Measurements from ENCODE around the gene RGS6. TPM values are rescaled to one million over a fixed set of nuclear protein-coding genes. Genes with fewer than 3 reads are reported as not detected.

The RGS6 gene
- total and polyA plus RNA-seq, 2 of the 4 experiments (the other 2 are of a cell fraction) = not detected

DNA sequence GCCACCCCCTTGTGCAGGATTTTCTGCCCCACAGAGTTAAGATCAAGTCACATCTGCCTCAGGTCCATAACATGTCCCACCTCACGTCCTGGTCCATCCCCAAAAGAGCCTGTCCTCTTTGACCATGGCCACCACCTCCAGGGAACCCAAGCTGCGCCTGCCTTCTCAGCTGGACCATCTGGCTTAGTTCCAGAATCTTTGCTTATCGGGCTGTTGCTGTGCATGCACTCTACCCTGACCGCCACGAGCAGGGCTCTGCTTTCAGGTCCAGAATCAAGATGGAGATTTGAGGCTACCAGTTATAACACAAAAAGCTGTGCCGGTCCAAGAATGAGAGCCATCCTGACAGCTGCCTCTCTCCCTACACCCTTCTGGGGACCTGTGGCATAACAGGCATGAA lies 635.0 kb downstream of the RGS6 start:
- H3K27me3 ChIP-seq (ENCODE audit: control insufficient read depth, insufficient read depth, low read length) = no peaks in the 10 kb centered on the region
- no peak overlapping the region for H2BK15ac ChIP-seq (ENCODE audit: low read depth, low read length)
- no peak overlapping the region; the same call in 1 of the 2 replicates for H3K23ac ChIP-seq (ENCODE audit: low read depth, low read length)
- dilution Hi-C loops (cut with HindIII; ENCODE audit: low sequenced_read_pairs, unreplicated experiment) (no loop called here), in situ Hi-C loops (cut with MboI; ENCODE audit: low sequenced_read_pairs) (no loop called here), intact Hi-C loops (cut with micrococcal nuclease) (no loop called here)
- H3K4me1 ChIP-seq (ENCODE audit: control insufficient read depth, insufficient read depth, low read length) = no peaks in the 10 kb centered on the region
- H3K56ac ChIP-seq (ENCODE audit: extremely low read depth, insufficient read depth, low read length) = no peak overlapping the region
- ChIA-PET POLR2A (ENCODE audit: unreplicated experiment) (no interaction called here), CTCF (no interaction called here)
- no peaks in the 10 kb centered on the region for H4K20me1 ChIP-seq (ENCODE audit: insufficient read depth, low read length)
- no peak overlapping the region for H3K4ac ChIP-seq (ENCODE audit: low read depth, low read length)
- WGBS, 2 experiments (ENCODE audit: extremely low coverage in 2 of 2, insufficient read length in 1 of 2) = 93% methylated on average over 3 of the region's 6 CpGs; no CpG with 5 or more reads in 1 of the 2 experiments
- ATAC-seq (ENCODE audit: low read depth) (no peak), DNase-seq (no peak)
- no peak overlapping the region for H2AFZ ChIP-seq (replicated peaks; ENCODE audit: low read length, poor library complexity)
- no peaks in the 10 kb centered on the region for H3K79me1 ChIP-seq (ENCODE audit: low read depth in 1 of 2, low read length in 2 of 2)
- H3K14ac ChIP-seq (replicated peaks; ENCODE audit: low read depth, low read length) = no peak overlapping the region
- no peak overlapping the region for H4K5ac ChIP-seq (ENCODE audit: low read depth, low read length)
- H4K8ac ChIP-seq (ENCODE audit: low read depth in 2 of 2, low read length in 2 of 2) = no peak overlapping the region
- no peaks in the 10 kb centered on the region for H3K9me1 ChIP-seq (ENCODE audit: insufficient read depth, low read length)
- H2AK5ac ChIP-seq (ENCODE audit: low read depth, low read length) = no peak overlapping the region; the same call in 1 of the 2 replicates
- no peaks in the 10 kb centered on the region for H3K9me3 ChIP-seq (ENCODE audit: control insufficient read depth, insufficient read depth, low read length)
- H2BK20ac ChIP-seq (ENCODE audit: low read depth, low read length) = no peak overlapping the region
- no peak overlapping the region for H2AK9ac ChIP-seq (replicated peaks; ENCODE audit: low read depth, low read length, poor library complexity)
- no peak overlapping the region for H2BK120ac ChIP-seq (ENCODE audit: low read depth, low read length)
- H3K4me3 ChIP-seq (ENCODE audit: insufficient read depth, low read depth, low read length) = no peak overlapping the region
- BruUV-seq (replicated peaks) = no TSS peak
- TF ChIP-seq NFE2L2 (IDR thresholded peaks at IDR 0.05; ENCODE audit: low read depth, low read length) = no peak
- no peak for TF ChIP-seq RFX5 (IDR thresholded peaks at IDR 0.05; ENCODE audit: low read depth, low read length)
- TF ChIP-seq CEBPB (IDR thresholded peaks at IDR 0.05; ENCODE audit: low read depth, low read length) = no peak
- TF ChIP-seq RCOR1 (IDR thresholded peaks at IDR 0.05; ENCODE audit: insufficient replicate concordance, low read length) = no peak
- TF ChIP-seq, protein P1, sequence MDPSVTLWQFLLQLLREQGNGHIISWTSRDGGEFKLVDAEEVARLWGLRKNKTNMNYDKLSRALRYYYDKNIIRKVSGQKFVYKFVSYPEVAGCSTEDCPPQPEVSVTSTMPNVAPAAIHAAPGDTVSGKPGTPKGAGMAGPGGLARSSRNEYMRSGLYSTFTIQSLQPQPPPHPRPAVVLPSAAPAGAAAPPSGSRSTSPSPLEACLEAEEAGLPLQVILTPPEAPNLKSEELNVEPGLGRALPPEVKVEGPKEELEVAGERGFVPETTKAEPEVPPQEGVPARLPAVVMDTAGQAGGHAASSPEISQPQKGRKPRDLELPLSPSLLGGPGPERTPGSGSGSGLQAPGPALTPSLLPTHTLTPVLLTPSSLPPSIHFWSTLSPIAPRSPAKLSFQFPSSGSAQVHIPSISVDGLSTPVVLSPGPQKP (IDR thresholded peaks at IDR 0.05; ENCODE audit: borderline replicate concordance, low read depth, low read length) = no peak
- no peak overlapping the region for H3K9ac ChIP-seq (ENCODE audit: low read depth, low read length)
- H3K18ac ChIP-seq (ENCODE audit: low read depth, low read length) = no peak overlapping the region
- H2BK5ac ChIP-seq (ENCODE audit: low read depth, low read length, poor library complexity, severe bottlenecking) = no peak overlapping the region
- no peak overlapping the region for H4K91ac ChIP-seq (ENCODE audit: insufficient read depth, low read depth, low read length)
- H3K4me2 ChIP-seq (ENCODE audit: low read depth, low read length) = no peak overlapping the region
- no peak overlapping the region for H3K27ac ChIP-seq (ENCODE audit: insufficient read depth, low read length)
- no peaks in the 10 kb centered on the region for H3K36me3 ChIP-seq (ENCODE audit: control insufficient read depth, insufficient read depth, low read length)
